ENCODE data around the gene SAMD4B.
"Not testable (repeated sequence)": the region's sequence is repeated elsewhere in the genome, so short reads cannot be mapped to it uniquely, and the experiment has no call there.

The SAMD4B gene

DNA sequence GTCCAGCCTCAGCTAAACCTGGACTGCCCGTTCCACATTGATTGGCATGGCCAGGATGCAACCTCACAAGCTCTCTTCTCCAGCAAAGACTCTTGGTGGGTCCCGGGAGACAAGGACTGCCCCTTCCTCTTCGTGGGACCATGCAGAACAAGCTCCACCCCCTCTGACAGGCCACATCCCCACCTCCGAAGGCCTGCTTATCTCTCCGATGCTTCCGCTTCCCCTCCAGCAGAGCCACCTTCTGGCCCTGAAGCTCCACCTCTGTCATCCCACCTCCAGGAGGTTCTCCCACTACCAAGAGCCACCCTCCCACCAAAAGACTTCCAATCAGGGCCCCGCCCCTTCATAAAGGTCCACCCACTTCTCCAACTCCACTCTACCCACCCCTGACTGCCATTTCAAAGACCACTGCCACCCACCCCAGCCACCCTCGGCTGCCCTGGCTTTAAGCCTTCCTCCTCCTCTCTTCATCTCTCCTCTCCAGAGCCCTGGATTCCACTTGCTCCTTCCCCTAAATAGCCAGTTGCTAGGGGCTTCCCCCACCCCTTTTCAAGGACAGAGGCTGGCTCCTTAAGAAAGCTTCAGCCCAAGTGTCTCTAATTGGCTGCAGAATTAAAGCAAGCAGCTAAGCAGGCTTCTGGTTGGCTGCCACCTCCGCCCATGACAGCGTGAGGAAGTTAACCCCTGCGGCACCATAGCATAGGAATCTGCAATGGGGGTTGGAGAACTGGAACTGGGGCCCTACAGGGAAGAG, 31.5 kb upstream of the SAMD4B start:
- no peak for DNase-seq

DNA sequence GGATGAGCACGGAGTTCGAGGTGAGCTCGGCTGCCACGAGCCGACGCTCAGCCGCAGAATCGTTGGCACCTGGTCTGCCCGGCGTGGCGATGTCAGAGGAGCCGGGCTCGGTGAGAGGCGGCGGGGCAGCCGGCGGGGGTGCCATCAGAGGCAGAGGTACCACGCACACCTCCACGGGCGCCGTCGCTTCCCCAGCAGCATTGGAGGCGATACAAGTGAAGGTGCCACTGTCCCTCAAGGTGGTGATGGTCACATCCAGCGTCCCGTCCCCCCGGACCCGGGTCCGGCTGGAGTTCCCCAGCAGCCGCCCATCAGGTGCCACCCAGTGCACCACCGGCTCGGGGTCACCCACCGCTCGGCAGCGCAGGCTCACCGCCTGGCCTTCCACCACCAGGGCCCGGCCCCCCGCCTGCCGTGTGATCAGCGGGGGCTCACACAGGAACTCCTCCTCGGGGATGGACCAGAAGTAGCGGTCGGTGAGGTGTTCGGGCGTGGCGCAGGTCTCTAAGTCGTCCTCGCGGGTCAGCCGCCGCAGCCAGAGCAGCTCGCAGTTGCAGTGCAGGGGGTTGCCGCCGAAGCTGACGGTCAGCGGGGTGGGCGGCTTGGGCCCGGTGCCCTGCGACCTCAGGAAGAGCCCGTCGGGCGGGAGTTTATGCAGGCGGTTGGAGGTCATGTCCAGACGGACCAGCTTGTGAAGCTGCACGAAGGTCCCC, 28.0 kb upstream of the SAMD4B start:
- no peak for DNase-seq

DNA sequence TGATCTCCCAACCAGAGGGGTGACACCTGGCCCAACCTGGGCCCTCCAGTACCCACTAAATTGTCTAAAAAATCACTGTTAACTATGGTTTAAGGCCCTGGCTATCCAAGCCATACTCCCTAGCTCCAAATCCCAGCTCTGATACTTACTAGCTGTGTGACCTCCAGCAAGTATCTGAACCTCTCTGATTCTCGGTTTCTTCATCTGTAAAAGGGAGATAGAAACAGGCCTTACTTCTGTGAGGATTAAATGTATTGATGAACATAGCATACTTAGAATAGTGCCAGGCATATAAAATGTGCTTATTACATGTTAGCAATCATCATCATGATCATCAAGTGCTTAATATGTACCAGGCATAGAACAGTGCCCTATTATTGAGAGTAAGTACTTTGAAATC, 26.3 kb upstream of the SAMD4B start:
- no peak for DNase-seq

DNA sequence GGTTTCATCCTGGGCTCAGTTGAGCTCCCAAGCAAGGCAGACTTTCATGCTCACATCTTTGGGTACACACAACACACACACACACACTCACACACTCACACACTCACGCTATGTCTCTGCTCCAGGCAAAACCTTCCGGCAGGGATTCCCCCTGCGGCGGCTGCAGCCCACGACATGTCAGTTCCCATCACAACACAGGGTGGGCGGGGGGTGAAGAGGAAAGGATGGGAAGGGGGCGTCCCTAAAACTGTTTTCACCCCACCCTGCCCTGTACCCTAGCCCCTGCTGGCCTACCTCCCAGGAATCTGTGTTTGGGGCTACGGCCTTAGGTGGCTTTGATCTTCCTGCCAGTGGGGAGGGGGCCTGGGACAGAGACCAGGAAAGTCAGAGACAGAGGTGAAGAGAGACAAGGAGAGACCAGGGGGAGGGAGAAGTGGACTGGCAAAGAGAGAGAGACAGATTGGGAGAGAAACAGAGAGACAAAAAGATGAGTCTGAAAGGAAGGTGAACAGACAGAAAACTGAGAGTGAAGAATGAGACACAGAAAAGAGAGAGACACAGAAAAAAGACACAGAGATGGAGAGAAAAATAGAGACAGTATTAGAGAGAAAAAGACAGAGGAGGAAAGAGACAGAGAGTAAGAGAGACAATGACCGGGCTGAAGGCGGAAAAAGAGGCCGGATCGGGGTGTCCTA, 25.4 kb upstream of the SAMD4B start:
- no peak for DNase-seq

DNA sequence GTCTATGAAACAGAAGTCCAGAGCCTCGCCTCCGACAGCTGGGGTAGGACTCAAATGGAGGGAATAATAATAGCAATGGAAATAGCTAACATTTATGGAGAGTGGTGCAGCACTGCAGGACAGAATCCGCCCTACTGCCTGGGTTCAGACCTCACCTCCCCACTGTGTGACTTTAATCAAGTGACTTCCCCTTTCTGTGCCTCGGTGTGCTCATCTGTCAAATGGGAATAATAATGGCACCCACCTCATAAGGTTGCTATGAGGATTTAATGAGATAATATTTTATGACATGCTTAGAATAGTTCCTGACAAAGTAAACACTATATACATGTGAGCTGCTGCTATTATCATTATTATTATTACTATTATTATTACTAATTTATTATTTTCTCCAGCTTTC, 24.7 kb upstream of the SAMD4B start:
- DNase-seq, result no peak

DNA sequence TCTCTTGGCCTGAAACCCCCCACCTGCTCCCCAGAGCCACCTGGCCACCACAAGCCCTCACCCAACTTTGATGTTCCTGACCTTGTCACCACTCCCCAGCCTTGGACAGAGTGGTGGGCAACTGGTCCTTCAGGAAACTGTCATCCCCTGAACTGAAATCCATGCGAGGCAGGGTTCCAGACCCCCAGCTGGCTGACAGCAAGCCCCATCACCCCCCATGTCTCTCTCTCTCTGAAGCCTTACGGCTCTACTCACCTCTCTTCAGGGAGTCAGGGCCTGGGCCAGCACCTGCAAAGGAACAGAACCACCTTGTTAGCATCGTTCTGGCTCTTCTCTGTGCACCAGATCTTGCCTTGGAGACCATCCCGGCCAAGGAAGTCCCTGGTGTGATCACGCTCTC, 24.1 kb upstream of the SAMD4B start:
- no peak for DNase-seq

DNA sequence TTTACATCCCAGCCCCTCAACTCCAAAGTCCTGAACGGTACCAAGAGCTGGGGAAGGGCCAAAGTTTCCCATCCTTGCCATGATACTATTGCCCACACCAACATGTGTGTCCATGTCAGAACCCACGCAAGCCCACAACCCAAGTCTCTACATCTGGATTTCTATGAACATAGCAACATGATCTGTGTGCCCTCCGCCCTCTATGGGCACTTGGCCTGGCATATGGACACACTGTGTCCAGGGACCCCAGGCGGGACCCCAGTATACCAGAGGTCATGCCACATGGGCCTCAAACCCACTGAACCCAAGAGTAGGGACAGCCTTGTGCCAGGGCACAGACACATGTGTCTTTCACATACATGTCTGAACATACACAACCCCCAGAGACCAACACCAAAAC, 23.5 kb upstream of the SAMD4B start:
- no peak for DNase-seq

DNA sequence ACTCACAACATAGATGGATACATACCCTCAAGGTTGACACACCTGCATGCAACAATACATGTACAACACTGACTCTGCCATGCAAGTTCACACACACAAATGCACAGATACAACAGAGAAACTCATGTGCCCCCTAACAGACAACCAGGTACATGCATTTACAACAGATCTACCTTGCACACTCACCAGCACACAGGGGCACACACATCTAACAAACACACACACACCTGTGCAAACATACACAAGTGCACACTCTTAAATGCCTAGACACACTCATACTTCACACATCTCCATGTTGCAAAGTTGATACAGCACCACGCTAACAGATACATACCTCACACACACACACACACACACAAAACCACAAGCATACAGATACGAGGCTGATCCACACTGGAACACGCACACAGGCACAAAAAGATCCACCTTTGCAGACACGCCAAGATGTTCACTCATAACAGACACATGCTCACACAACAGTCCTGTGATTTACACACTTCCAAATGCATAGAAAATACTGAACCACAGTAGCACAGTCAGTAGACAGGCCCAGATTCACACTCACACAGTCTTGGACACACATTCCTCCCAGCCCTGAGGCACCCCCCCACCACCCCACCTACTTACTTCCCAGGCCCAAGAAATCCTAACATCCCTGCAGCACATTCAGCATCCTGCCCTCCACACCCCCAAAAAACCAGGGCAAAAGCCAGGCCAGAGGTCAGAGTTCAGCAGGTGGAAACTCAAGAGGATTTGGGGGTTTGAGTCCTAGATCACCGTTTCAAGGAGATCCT, 22.9 kb upstream of the SAMD4B start:
- DNase-seq, result no peak

DNA sequence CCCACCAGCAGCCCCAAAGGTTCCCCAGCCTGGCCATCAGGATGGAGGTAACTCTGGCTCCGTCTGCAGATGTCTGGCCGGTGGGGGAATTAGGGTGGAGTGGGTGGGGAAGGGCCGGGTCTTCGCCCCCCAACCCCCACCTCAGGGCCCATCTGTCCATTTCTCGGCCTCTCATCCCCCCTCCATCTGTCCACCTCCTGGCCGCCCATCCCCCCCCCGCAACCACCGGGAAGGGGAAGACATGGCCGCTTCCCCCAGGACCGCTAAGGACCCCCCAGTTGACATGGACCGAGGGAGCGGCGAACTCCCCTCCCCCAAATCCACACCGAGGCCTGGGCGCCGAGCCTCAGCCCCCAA, 22.4 kb upstream of the SAMD4B start:
- DNase-seq, result no peak

DNA sequence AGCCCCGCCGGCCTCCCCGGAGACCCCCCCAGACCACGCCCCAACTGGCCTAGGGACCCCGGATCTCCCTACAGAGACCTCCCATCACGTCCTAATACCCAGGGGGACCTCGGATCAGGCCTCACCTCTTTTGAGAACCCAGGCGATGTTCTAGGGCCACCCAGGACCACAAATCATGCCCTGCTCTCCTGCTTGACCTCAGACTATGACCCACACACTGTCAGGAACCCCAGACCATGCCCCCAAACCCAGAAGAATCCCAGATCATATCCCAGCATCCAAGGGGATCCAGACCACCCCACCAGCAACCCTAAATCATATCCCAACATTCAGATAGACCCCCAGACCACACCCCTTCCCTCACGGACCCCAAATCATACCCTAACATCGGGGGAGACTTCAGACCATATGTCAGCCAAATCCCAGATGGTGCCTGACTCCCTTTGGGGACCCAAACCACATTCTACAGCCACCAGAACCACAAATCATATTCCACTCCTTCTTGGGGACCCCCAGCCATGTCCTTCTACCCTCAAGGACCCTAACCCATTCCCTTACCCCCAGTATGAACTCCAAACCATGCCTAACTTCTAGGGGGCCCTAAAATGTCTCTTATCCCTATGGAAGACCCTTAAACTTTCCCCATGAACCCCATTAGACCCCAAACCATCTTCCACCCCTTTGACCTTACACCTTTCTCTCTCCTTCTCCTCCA, 20.9 kb upstream of the SAMD4B start:
- no peak for DNase-seq

DNA sequence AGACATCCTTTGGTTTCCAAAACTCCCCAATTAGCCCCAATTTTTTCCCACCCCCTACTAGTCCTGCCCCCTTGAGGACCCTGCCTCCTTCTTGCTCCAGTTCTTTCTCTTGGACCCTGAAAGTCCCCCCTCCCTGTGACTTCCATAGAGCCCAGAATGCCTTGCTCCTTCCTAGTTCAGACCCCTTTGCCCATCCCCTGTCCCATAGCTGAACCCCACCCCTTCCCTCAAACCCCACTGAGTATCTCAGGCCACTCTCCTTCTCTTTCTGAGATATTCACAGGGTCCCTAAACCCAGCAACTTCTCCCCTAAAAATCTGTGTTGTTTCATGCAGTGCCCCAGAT, 20.4 kb upstream of the SAMD4B start:
- no peak for DNase-seq

DNA sequence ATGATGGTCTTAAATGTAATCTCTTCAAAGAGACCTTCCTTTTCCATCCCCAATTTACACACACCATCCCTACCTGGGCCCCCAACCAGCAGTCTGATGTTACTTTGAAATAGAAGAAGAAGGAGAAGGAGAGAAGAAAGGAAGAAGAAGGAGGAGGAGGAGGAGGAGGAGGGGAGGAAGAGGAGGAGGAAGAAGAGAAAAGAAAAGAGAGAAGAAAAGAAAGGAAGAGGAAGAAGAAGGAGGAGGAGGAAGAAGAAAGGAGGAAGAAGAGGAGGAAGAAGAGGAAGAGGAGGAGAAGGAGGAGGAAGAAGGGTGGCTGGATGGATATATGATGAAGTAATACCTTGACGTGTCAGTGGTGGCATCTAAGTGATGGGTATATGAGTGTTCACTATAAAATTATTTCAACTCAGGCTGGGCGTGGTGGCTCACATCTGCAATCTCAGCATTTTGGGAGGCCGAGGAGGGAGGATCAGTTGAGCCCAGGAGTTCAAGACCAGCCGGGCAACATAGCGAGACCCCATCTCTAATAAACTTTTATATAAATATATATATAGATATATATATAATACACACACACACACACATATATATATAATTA, 17.9 kb upstream of the SAMD4B start:
- DNase-seq, result no peak

DNA sequence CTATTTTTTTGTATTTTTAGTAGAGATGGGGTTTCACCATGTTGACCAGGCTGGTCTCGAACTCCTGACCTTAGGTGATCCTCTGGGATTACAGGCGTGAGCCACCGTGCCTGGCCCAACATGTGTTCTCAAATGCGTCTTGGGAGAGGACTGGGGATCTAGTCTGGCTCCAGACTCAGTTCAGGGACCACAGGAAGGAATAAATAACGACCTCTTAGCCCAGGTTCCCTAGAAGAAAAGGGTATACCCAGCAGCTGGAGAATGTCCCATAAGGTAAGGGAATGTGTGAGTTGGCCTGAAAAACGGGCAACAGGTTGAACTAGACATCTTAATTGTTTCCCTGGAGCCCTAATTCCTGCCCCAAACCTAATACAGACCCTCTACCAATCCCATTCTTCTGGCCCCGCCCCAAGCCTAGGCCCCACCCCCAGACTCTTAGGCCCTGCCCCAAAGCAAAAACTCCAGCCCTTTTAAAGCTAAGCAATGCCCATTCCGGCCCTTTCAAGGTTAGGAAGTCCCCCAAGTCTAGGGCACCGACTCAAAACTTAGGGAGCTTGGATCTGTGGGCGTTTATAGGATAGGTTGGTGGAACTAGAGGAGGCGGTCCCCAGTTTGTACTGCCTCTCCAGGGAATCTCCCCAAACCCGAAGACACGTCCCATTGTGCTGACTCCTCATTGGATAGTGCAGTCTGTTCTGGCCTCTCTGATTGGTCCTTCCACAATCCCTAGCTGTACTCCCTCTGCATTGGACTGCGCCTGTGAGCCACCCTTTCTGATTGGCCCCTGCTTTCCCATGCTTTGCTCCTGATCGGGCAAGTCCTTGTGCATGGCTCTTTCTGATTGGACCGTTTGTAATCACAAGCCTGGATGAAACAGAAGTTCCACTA, 16.2 kb upstream of the SAMD4B start:
- DNase-seq, result no peak

DNA sequence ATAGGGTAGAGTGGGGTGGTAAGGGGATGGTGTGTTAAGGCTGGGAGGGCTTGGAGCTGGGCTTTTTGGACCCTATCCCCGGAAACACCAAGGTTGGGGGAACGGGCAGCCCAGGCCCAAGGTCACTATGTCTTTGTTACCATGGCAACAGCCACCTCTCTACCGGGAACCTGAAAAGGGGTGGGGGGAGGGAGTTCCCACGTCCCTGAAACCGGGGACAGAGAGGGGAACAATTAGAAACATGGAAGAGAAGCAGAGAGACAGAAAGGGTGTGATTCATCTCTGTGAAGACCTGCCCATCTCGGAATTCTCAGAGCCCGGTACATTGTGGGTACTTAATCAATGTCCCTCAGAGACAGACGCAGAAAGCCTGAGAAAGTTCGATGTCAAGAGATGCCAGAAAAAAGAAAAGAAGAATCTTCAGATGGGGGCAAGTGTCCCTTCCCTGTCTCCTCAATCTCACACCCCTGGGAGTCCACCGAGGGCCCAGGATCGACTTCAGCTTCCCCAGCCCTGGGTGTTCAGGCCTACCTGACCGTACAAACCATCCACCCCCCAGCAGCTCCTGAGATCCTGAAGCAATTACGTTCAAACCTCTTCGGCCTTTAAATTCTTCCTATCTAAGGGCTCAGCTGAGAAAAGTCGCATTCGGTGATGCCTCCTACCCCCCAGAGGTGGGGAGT, 14.7 kb upstream of the SAMD4B start:
- no peak for DNase-seq

DNA sequence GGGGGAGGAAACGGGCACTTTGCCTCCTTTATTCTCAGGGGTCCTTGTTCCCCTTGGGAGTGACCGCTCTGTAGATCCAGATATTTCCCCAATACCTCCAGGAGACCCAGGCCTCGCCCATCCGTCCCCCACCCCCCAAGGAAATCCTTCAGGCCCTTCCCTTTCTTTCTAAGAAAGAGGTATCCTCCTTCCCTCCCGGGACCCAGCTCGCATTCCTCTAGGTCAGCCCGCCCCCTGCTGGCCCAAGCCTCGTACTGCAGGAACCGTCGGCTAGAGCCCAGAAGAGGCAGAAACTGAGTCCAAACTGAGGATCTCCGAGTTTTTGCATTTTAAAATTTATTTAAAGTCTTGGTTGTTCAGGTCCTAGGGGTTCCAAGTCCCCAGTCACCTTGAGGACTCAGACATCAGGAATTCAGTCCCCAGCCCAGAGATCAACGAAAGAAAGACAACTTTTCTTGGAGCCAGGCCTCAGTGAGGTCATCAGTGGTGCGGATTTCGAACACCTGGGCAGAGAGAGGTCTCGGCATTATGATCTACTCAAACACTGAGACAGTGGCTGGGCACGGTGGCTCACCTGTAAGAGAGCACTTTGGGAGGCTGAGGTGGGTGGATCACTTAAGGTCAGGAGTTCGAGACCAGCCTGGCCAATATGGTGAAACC, 14.0 kb upstream of the SAMD4B start:
- DNase-seq, result no peak

DNA sequence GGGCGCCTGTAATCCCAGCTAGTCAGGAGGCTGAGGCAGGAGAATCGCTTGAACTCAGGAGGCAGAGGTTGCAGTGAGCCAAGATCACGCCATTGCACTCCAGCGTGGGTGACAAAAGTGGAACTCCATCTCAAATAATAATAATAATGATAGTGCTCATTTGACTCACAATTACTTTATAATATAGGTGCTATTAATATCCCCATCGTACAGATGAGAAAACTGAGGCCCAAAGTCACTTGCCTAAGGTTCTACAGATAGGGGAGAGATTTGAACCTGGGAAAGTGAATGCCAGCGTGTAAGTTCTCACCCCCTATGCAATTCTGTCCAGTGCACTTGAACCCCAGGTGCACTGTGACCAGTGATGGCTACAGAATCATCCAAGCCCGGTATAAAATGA, 12.3 kb upstream of the SAMD4B start:
- no peak for DNase-seq

DNA sequence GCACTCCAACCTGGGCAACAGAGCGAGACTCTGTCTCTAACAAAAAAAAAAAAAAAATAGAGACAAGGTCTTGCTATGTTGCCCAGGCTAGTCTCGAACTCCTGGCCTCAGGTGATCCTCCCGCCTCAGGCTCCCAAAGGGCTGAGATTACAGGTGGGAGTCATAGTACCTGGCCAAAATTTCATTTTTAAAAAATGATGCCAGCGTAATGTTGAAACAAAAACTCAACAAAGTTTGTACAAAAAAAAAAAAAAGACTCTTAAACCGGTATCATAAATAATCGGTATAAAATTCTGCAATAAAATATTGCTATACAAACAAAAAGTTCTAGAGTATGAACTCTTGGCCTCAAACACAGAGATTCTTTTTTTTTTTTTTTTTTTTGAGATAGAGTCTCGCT, 9.9 kb upstream of the SAMD4B start:
- no peak for DNase-seq

DNA sequence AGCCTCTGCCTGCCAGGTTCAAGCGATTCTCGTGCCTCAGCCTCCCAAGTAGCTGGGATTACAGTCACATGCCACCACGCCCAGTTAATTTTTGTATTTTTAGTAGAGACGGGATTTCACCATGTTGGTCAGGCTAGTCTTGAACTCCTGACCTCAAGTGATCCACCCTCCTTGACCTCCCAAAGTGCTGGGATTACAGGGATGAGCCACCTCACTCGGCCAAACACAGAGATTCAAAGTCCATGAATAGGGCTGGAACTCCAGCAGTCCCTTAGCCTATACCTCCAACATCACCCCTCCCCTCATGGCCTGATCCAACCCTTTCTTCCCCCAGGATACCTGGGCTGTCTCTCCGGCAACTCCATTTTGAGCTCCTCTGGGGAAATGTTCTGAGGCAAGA, 9.5 kb upstream of the SAMD4B start:
- DNase-seq, result not testable (repeated sequence)

DNA sequence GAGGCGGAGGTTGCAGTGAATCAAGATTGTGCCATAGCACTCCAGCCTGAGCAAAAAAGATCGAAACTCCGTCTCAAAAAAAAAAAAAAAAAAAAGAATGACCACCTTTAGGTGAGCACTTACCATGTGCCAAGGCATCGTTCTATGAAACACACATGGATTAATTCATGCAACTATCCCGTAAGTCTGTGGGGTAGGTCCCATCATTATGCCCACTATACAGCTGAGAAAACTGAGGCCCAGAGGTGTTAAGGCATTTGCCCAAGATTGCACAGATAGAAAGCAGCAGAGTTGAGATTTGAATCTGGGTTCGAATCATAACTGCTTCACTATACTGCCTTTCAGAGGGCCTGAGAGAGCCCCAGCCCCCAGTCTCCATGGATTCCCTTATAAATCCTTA, 8.7 kb upstream of the SAMD4B start:
- no peak for DNase-seq

DNA sequence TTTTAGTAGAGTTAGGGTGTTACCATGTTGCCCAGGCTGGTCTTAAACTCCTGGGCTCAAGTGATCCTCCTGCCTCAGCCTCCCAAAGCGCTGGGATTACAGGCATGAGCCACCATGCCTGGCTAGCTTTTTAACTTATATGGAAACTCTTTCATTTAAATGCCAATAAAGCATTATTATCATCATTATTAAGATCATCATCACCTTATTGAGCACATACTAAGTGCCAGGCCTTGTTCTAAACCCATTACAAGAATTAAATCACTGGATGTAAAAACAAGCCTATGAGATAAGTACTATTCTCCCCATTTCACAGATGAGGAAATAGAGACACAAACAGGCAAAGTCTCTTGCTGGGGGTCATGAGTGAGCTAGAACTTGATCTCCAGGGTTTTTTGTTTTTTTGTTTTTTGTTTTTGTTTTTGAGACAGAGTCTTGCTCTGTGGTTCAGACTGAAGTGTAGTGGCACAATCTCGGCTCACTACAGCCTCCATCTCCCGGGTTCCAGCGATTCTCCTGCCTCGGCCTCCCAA, 7.7 kb upstream of the SAMD4B start:
- DNase-seq, result no peak
